Activated CD8-positive, alpha-beta memory T cell treated with anti-CD3 and anti-CD28 coated beads for 4 hours (primary cell): Measurements from ENCODE around the gene COLEC12.

Source experiments
- DNase-seq, 2 donors: peaks; one replicate each; pipeline ENCODE4 v3.0.0-alpha.2; 2020; ENCODE audit warnings: low read depth in 2 of 2

The COLEC12 gene

DNA sequence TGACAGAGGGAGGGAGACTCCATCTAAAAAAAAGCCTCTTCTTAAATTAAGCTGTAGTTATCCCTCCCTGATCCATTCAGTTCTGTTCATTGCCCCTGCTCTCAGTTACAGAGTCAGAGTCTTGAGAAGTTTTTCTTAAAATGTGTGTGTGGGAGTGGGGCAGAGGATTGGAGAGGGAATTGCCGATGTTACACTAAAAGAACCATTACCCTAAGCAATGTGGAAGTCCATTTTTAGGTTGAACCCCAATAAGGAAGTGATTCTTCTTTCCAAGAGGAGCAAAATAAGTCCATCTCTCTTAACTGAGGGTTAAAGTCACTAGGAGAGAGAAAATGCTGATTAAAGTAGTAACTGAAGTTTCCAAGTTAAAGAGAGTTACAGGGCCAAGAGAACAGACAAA lies 211.5 kb downstream of the COLEC12 start:
- DNase-seq = no peak

DNA sequence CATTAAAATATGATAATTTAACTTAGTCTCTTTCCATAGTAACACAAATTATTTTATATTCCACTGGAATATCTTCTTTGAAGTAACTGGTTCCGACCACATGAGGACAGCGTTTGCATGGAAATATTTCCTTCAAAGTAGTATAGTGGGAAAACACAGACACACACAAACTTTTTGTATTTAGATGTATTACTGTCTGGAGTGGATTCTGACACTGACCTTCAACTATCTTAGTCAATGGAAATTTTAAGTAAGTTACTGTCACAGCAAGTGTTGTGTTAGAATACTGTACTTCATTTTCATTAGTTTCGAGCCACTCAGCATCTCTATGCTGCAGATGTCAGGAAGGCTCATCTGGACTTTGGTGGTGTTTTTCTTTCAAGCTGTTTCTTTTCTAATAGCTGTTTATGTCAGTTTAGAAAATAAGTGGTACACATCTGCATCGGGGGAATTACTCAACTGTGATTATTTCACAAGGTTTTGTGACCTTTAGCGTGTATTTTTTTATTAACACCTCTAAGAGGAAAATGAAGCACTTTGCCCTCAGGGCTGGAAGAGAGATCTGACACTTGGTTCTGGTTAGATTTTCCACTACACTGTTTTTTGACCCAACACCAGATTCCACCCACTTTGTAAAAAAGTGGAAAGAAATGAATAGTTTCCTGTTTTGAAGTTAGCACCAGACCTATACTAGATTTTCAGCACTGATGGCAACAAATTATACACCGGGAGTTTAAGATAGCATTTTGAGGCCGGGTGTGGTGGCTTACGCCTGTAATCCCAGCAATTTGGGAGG lies 213.8 kb downstream of the COLEC12 start:
- no peak for DNase-seq

DNA sequence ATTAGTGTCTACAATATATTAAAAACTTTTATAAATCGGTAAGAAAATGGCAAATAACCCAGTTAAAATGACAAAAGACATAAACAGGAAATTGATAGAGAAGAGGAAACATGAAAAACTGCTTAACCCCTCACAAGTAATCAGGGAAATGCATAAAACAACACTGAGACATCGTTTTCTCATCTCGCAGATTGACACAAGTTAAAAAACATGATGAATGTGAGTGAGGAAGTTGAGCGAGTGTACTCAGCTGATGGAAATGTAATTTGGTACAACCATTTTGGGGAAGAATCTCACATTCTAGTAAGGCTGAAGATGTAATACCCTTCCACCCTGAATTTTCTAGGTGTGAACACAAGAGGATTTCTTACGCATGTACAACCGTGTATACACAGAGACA lies 214.7 kb downstream of the COLEC12 start:
- DNase-seq = no peak

DNA sequence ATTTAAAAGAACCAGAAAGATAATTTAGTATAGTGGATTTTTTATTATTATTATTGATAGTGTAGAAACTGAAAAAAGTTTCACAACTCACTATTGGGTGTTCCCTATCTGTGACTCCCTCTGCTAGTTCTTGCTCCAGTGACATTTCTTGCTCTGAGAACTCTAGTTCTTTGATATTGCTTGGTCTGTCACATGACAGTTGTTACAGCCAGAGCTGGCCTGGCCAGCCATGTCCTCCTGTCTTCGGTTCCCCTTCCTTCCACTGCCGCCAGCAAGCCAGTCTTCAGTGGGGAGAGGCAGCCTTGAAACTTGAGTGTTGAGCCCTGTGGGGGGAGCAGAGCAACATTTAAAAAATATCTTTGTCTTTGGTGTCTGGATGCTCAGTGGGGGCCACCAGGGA lies 225.0 kb downstream of the COLEC12 start:
- DNase-seq = no peak

DNA sequence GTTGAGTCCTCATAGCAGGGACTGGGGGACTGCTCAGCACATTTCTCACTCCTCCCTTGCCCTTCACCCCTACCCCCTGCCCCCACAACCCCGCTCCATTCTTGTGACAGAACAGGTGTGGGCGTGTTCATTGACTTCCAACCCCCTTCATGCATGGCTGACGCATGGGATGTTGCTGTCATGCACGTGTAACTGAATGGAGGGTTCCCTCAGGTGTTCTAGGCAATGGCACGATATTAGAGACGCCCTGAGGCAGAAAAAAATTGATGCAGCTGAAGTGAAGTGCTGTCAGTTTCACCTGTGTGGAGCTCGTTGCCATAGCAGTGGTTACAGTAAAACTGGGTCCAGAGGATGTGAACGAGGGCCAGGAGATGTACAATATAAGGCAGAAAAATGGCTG lies 226.2 kb downstream of the COLEC12 start:
- DNase-seq = no peak

DNA sequence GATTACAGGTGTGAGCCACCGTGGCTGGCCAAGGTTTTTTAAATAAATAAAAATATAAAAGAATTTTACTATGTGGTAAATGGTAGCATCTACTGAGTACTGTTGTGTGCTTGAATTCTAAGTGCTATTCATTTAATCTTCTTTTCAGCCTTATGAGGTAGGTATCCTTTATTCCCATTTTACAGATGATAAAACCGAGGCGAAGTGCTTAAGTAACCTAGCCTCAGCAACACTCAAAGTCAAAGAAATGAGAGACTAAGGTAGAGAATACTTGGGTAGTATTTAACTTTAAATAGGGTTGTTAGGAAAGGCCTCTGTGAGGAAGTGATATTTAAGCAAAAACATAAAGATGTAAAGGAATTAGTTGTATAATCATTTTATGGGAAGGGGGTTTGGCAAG lies 227.0 kb downstream of the COLEC12 start:
- DNase-seq = no peak

DNA sequence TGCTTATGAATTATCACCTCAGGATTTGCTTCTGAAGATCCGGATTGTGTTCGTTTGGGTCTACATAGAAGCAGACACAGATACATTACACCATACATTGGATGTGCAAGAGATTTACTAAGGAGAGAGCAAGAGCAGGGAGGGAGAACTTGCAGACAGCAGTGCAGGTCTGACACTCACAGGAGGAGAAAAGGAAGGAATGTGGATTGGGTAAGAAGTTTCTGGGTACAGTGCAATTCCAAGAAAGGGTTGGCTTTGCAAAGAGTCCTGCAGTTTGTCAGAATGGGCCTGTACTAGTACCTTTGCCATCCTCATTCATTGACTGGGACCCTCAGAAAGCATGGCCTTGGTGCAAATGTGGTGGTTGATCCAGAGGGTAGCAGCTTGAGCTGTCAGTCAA lies 227.9 kb downstream of the COLEC12 start:
- no peak for DNase-seq

DNA sequence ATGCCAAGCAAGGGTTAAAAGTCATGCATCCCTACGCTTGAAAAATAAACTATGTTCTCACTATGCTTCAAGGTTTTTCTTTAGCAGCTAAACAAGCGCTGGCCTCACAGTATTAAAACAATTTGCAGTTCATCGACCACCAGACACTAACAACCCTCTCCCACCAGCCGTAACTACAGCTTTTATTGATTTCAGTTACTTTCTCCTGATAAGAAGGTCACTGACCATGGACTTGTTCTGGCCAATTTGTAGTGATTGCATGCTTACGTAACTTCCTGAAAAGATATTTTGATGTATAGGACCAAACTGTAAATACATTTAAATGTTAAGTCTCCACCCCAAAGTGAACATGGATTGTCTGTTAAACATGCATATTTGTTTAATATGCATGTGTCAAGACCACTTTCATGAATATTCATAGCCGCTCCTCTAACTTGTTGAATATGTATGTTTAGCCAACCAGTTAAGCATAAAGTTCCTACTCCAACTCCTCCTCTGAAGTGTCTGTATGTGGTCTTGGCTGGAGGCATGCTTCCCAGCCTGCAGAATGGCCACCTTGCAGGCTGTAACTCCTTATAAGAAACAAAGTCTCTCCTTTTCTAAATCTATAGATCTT lies 230.9 kb downstream of the COLEC12 start:
- no peak for DNase-seq

DNA sequence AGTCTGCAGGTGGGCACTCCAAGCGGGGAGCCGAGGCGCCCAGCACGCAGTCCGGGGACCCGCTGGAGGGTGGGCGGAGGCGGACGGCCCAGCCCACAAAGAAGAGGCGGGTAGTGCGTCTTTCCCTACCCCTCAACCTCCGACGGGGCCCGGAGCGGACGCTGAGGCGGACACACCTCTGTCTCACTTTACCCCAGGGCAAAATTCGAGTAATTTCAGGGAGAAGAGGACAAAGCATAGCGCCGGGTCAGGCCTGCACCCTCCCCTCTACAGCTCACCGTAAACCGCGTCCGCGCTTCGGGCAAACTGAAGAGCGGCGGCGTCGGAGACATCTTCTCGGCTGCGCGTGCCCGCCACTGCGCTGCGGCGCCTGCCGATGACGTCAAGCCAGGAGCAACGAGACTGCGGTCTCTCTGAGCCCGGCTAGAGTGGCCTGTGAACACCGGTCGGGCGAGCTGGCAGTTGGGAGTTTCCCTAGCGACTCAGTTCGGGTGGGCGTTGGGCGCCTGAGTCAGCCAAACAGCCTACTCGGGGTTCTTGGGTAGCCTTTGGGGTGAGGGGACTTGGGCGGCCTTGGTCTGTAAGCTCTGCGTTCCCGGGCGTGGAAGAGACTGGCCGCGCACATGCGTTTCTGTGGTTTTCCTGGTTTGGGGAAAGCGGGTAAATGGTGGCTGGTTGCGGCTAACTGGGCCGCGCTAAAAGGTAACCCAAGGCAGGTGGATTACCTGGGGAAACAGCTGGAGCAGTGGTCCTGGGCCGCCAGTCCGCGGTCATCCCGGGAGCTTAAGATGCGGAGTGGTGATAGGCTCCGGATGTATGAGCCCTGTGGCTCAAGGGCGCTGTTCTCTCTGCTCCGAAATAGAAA lies 232.6 kb downstream of the COLEC12 start, which contains the start of gene THOC1:
Gene THOC1 (minus strand): TSS at position 360 of the 865 bp plus-strand sequence. CDS start 28 bp downstream, at position 332.
- DNase-seq = peak; percentile 94 to 97

DNA sequence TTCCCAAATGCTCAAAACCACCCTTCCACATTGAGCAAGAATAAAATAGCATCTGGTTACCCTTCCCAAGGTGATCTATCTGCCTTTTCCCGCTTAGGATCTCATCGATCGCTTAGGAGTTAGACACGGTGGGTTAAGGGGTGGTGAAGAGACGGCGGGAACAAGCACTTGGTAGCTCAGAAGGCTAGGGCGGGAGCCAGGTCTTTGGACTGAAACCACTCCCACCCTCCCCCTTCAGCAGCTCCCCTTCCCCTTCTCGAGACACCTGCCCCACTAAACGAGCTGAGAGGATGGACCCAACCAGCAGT lies 233.2 kb downstream of the COLEC12 start:
- DNase-seq = no peak
